Type B pancreatic cell (in vitro differentiated cells): Measurements from ENCODE around the gene ISLR2. TPM values are rescaled to one million over a fixed set of nuclear protein-coding genes. Genes with fewer than 3 reads are reported as not detected.

Experiments
- DNase-seq: peaks from one replicate; pipeline ENCODE4 v3.0.0; 2021; ENCODE audit warnings: mixed read lengths; ENCODE audit not compliant: unreplicated experiment; ENCODE audit errors: extremely low spot score
- H3K27ac Mint-ChIP-seq: 2 replicates; pipeline ENCODE4 v1.8.0; 2021; ENCODE audit warnings: mild to moderate bottlenecking, mixed read lengths
- H3K27me3 Mint-ChIP-seq: 2 replicates; pipeline ENCODE4 v1.8.0; 2021; ENCODE audit warnings: mixed read lengths
- H3K36me3 Mint-ChIP-seq: 2 replicates; pipeline ENCODE4 v1.8.0; 2021; ENCODE audit warnings: mixed read lengths
- H3K4me1 Mint-ChIP-seq: one replicate; pipeline ENCODE4 v1.8.0; 2021; ENCODE audit warnings: mixed read lengths; ENCODE audit not compliant: unreplicated experiment
- H3K4me3 Mint-ChIP-seq: 2 replicates; pipeline ENCODE4 v1.8.0; 2021; ENCODE audit warnings: mild to moderate bottlenecking, mixed read lengths
- H3K9me3 Mint-ChIP-seq: 2 replicates; pipeline ENCODE4 v1.8.0; 2021; ENCODE audit warnings: mixed read lengths
- CTCF ChIP-seq: fragments of 200-600 bp; sonication (generic); conservative IDR thresholded peaks from 2 replicates; pipeline ENCODE4 v1.5.0; 2021; ENCODE audit warnings: antibody characterized with exemption, mild to moderate bottlenecking
- total RNA-seq: library from RNA; stranded (reverse); gene quantifications from 2 replicates; pipeline ENCODE4 v1.2.1, GENCODE V29; 2021; ENCODE audit warnings: low replicate concordance

The ISLR2 gene
- total RNA-seq, 1 donor from 2014 or later, result 16.9 TPM

DNA sequence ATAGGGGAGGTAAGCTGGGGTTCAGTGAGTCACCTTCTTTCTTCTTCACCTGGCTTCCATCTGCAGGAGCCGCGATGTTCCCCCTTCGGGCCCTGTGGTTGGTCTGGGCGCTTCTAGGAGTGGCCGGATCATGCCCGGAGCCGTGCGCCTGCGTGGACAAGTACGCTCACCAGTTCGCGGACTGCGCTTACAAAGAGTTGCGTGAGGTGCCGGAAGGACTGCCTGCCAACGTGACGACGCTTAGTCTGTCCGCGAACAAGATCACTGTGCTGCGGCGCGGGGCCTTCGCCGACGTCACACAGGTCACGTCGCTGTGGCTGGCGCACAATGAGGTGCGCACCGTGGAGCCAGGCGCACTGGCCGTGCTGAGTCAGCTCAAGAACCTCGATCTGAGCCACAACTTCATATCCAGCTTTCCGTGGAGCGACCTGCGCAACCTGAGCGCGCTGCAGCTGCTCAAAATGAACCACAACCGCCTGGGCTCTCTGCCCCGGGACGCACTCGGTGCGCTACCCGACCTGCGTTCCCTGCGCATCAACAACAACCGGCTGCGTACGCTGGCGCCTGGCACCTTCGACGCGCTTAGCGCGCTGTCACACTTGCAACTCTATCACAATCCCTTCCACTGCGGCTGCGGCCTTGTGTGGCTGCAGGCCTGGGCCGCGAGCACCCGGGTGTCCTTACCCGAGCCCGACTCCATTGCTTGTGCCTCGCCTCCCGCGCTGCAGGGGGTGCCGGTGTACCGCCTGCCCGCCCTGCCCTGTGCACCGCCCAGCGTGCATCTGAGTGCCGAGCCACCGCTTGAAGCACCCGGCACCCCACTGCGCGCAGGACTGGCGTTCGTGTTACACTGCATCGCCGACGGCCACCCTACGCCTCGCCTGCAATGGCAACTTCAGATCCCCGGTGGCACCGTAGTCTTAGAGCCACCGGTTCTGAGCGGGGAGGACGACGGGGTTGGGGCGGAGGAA lies 2.6 kb downstream of the ISLR2 start:
- no peak for DNase-seq
- Mint-ChIP-seq H3K4me3 (peak overlapping the region; percentile 47), H3K27me3 (peaks cover 93% of the 10 kb centered on the region)

DNA sequence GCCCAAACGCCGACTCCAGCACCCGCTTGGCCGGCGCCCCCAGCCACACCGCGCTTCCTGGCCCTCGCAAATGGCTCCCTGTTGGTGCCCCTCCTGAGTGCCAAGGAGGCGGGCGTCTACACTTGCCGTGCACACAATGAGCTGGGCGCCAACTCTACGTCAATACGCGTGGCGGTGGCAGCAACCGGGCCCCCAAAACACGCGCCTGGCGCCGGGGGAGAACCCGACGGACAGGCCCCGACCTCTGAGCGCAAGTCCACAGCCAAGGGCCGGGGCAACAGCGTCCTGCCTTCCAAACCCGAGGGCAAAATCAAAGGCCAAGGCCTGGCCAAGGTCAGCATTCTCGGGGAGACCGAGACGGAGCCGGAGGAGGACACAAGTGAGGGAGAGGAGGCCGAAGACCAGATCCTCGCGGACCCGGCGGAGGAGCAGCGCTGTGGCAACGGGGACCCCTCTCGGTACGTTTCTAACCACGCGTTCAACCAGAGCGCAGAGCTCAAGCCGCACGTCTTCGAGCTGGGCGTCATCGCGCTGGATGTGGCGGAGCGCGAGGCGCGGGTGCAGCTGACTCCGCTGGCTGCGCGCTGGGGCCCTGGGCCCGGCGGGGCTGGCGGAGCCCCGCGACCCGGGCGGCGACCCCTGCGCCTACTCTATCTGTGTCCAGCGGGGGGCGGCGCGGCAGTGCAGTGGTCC lies 3.5 kb downstream of the ISLR2 start:
- Mint-ChIP-seq H3K27ac (no peak overlapping the region), H3K4me1 (peaks cover 39% of the 10 kb centered on the region), H3K36me3 (peaks cover 12% of the 10 kb centered on the region), H3K27me3 (peaks cover 94% of the 10 kb centered on the region), H3K9me3 (no peaks in the 10 kb centered on the region), H3K4me3 (no peak overlapping the region)
- DNase-seq, result no peak
- no peak for TF ChIP-seq CTCF

More for the DNA sequence above, 2.6 kb downstream of the ISLR2 start:
- peaks cover 12% of the 10 kb centered on the region for H3K36me3 Mint-ChIP-seq
- no peak overlapping the region for H3K27ac Mint-ChIP-seq
- no peak for TF ChIP-seq CTCF
- no peaks in the 10 kb centered on the region for H3K9me3 Mint-ChIP-seq
- peaks cover 34% of the 10 kb centered on the region for H3K4me1 Mint-ChIP-seq

GRCh38 chr15:74134387-74135027 lies 4.1 kb downstream of the ISLR2 start:
- Mint-ChIP-seq H3K4me1 (peaks cover 43% of the 10 kb centered on the region), H3K4me3 (peak overlapping the region; percentile 82), H3K27me3 (peaks cover 92% of the 10 kb centered on the region)

DNA sequence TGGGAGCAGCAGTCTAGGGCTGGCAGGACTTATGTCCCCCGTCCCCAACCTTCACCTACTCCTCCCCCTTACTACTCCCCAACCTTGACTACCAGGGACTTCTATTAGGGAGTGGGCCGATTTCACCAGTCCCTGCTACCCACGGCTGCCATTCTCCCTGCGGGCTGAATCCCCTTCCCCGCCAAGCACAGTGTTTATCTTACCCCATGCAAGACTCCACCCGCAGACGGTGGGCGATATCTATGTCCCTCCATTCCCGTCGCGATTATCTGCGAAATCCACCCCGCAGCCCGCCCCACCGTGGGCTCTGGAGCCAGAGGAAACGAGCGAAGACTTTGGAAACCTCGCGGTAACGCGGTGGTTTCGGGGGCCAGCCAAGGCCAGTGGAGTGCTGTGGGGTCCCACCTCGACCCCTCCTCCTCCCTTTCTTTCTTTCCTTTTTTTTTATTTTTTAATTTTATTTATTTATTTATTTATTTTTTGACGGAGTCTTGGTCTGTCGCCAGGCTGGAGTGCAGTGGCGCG lies 4.7 kb downstream of the ISLR2 start:
- H3K36me3 Mint-ChIP-seq, result peaks cover 12% of the 10 kb centered on the region
- no peaks in the 10 kb centered on the region for H3K9me3 Mint-ChIP-seq
- DNase-seq, result no peak
- H3K4me1 Mint-ChIP-seq, result peaks cover 49% of the 10 kb centered on the region
- H3K4me3 Mint-ChIP-seq, result peak overlapping the region; percentile 82
- H3K27me3 Mint-ChIP-seq, result peaks cover 89% of the 10 kb centered on the region
- H3K27ac Mint-ChIP-seq, result peak overlapping the region; percentile 65
- no peak for TF ChIP-seq CTCF

More at GRCh38 chr15:74134387-74135027, 4.1 kb downstream of the ISLR2 start:
- no peak for DNase-seq
- H3K9me3 Mint-ChIP-seq, result no peaks in the 10 kb centered on the region
- H3K27ac Mint-ChIP-seq, result peak overlapping the region; percentile 65
- H3K36me3 Mint-ChIP-seq, result peaks cover 12% of the 10 kb centered on the region
- TF ChIP-seq CTCF, result peak; percentile 70

- H3K27me3 Mint-ChIP-seq, result peaks cover 84% of the 10 kb centered on the region
- TF ChIP-seq CTCF, result no peak
- peak overlapping the region; percentile 78 for H3K4me3 Mint-ChIP-seq
- peaks cover 53% of the 10 kb centered on the region for H3K4me1 Mint-ChIP-seq
- no peak for DNase-seq
- H3K36me3 Mint-ChIP-seq, result peaks cover 7% of the 10 kb centered on the region
- H3K9me3 Mint-ChIP-seq, result no peaks in the 10 kb centered on the region
- no peak overlapping the region for H3K27ac Mint-ChIP-seq
These were observed 6.1 kb downstream of the ISLR2 start for GRCh38 chr15:74136540-74136813.
